Hepatocyte (in vitro differentiated cells): ENCODE results near the gene UBR7. TPM values are rescaled to one million over a fixed set of nuclear protein-coding genes. Genes with fewer than 3 reads are reported as not detected.

ENCODE experiments used
- DNase-seq: peaks from one replicate; pipeline ENCODE4 v3.0.0-alpha.2; 2016; ENCODE audit warnings: low spot score
- H2AFZ ChIP-seq: fragments of 200-600 bp; sonication (generic); 2 replicates; pipeline ENCODE4 v1.6.0; 2016; ENCODE audit warnings: antibody characterized with exemption, mild to moderate bottlenecking
- H3K27ac ChIP-seq: fragments of 200-600 bp; sonication (generic); 2 replicates; pipeline ENCODE4 v1.5.1; 2016; ENCODE audit warnings: mild to moderate bottlenecking
- H3K27me3 ChIP-seq: fragments of 200-600 bp; sonication (generic); 2 replicates; pipeline ENCODE4 v1.6.1; 2016
- H3K36me3 ChIP-seq: fragments of 200-600 bp; sonication (generic); replicated peaks from 2 replicates; pipeline ENCODE4 v1.5.1; 2016; ENCODE audit warnings: low read depth; ENCODE audit not compliant: insufficient read depth
- H3K4me1 ChIP-seq: fragments of 200-600 bp; sonication (generic); 2 replicates; pipeline ENCODE4 v1.5.1; 2016; ENCODE audit warnings: mild to moderate bottlenecking, moderate library complexity; ENCODE audit not compliant: insufficient read depth
- H3K4me2 ChIP-seq: fragments of 200-600 bp; sonication (generic); 2 replicates; pipeline ENCODE4 v1.6.0; 2016
- H3K4me3 ChIP-seq: fragments of 200-600 bp; sonication (generic); 2 replicates; pipeline ENCODE4 v1.5.1; 2016; ENCODE audit warnings: mild to moderate bottlenecking
- H3K79me2 ChIP-seq: fragments of 200-600 bp; sonication (generic); 2 replicates; pipeline ENCODE4 v1.6.0; 2017; ENCODE audit warnings: mild to moderate bottlenecking
- H3K9me2 ChIP-seq: fragments of 200-600 bp; sonication (generic); replicated peaks from 2 replicates; pipeline ENCODE4 v1.6.0; 2017; ENCODE audit warnings: mild to moderate bottlenecking; ENCODE audit not compliant: insufficient read depth
- H3K9me3 ChIP-seq: fragments of 200-600 bp; sonication (generic); 2 replicates; pipeline ENCODE4 v1.5.1; 2016; ENCODE audit warnings: low read depth, mild to moderate bottlenecking
- H4K20me1 ChIP-seq: fragments of 200-600 bp; sonication (generic); 2 replicates; pipeline ENCODE4 v1.6.0; 2016; ENCODE audit warnings: mild to moderate bottlenecking; ENCODE audit not compliant: insufficient read depth, poor library complexity, severe bottlenecking
- EZH2 ChIP-seq: fragments of 200-600 bp; sonication (generic); IDR thresholded peaks from 2 replicates; pipeline ENCODE4 v1.6.1; 2016; ENCODE audit warnings: antibody characterized with exemption, mild to moderate bottlenecking, borderline replicate concordance
- EZH2phosphoT487 ChIP-seq: fragments of 200-600 bp; sonication (generic); IDR thresholded peaks from one replicate; pipeline ENCODE4 v1.6.1; 2018; ENCODE audit warnings: antibody characterized with exemption, mild to moderate bottlenecking, low read depth, moderate library complexity; ENCODE audit not compliant: unreplicated experiment, severe bottlenecking
- WGBS: methylation state at CpG from one replicate; pipeline ENCODE4 v1.1.6; 2016; ENCODE audit warnings: low lambda C conversion rate; ENCODE audit errors: missing lambda C conversion rate; 5-methylcytosine and 5-hydroxymethylcytosine counted together
- polyA plus RNA-seq: library from polyadenylated mRNA; unstranded; fragments of >200 nt; fragmentation: Nextera tagmentation; extraction: Ambion mirVana; gene quantifications from 2 replicates; pipeline ENCODE4 v1.2.1, GENCODE V29; 2016
- total RNA-seq: library from RNA; depleted of rRNA; stranded (reverse); fragments of >200 nt; gene quantifications from 2 replicates; pipeline ENCODE4 v1.2.3, GENCODE V29; 2014
- TF ChIP-seq, protein P1 (sequence below): fragments of 200-600 bp; sonication (generic); IDR thresholded peaks from 2 replicates; pipeline ENCODE4 v1.5.1; 2016; ENCODE audit warnings: antibody characterized with exemption, mild to moderate bottlenecking; ENCODE audit not compliant: poor library complexity

Gene UBR7
- total and polyA plus RNA-seq, 2 experiments from 2014 or later = 13.1 to 16.3 TPM

DNA sequence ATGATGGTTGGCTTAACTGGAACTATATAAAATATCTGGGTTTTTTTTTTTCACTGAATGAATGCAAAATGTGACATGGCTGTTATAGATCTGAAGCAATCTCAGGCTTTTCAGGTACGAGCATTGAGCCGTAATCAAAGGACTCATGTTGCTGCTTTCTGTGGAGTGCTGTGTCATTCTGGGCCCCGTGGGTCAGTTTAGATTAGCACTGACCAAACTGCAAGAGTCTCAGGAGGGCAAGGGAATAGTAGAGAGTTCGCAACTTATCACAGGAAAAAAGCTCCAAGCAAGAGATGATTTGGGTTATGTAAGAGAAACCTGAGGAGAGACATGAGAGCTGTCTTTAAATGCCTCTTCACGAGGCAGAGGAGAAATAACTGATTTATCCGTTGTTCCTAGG lies 59.1 kb downstream of the UBR7 start:
- DNase-seq = no peak
- H2AFZ ChIP-seq = no peak overlapping the region
- no peak overlapping the region for H3K4me2 ChIP-seq
- no peaks in the 10 kb centered on the region for H3K9me3 ChIP-seq
- no peaks in the 10 kb centered on the region for H3K27me3 ChIP-seq
- peaks cover 33% of the 10 kb centered on the region for H3K79me2 ChIP-seq
- peaks cover 4% of the 10 kb centered on the region for H4K20me1 ChIP-seq
- no peak overlapping the region for H3K27ac ChIP-seq
- WGBS = 83% methylated on average over 6 of the region's 6 CpGs
- H3K4me1 ChIP-seq = peaks cover 8% of the 10 kb centered on the region
- H3K9me2 ChIP-seq = no peaks in the 10 kb centered on the region
- no peaks in the 10 kb centered on the region for H3K36me3 ChIP-seq
- no peak overlapping the region for H3K4me3 ChIP-seq
- TF ChIP-seq, protein P1, sequence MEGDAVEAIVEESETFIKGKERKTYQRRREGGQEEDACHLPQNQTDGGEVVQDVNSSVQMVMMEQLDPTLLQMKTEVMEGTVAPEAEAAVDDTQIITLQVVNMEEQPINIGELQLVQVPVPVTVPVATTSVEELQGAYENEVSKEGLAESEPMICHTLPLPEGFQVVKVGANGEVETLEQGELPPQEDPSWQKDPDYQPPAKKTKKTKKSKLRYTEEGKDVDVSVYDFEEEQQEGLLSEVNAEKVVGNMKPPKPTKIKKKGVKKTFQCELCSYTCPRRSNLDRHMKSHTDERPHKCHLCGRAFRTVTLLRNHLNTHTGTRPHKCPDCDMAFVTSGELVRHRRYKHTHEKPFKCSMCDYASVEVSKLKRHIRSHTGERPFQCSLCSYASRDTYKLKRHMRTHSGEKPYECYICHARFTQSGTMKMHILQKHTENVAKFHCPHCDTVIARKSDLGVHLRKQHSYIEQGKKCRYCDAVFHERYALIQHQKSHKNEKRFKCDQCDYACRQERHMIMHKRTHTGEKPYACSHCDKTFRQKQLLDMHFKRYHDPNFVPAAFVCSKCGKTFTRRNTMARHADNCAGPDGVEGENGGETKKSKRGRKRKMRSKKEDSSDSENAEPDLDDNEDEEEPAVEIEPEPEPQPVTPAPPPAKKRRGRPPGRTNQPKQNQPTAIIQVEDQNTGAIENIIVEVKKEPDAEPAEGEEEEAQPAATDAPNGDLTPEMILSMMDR = no peak
- TF ChIP-seq EZH2phosphoT487 = no peak
- TF ChIP-seq EZH2 = no peak

DNA sequence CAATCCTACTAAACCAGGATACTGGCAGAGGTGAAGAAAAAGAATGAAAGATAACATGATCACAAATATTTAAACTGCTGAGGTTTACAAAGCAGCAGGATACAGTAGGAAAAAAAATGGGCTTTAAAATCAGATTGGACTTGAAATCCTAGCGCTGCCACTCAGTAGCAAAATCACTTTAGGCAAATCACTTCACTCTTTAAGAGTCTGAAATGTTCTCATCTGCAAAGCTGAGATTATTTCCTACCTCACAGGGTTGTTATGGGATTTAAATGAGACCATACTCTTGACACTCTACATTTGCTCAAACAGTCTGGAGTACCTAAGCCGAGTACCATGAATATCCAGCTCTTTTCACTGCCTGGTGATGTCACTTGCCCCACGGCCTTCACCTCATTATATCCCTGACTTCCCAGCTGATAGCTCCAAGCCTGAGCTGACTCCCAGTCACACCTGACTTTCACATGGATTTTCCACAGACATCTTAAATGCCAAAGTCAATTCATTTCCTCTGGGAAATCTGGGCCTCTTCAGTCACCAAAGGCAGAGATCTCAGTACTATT lies 60.2 kb downstream of the UBR7 start:
- no peak overlapping the region for H2AFZ ChIP-seq
- H3K4me2 ChIP-seq = no peak overlapping the region
- peaks cover 33% of the 10 kb centered on the region for H3K79me2 ChIP-seq
- no peak for DNase-seq
- H3K4me3 ChIP-seq = no peak overlapping the region
- no peaks in the 10 kb centered on the region for H3K9me2 ChIP-seq
- H3K36me3 ChIP-seq = no peaks in the 10 kb centered on the region
- no peak for TF ChIP-seq EZH2phosphoT487
- no peak for TF ChIP-seq EZH2
- TF ChIP-seq, protein P1 = no peak
- peaks cover 8% of the 10 kb centered on the region for H3K4me1 ChIP-seq
- H4K20me1 ChIP-seq = peaks cover 4% of the 10 kb centered on the region
- no peaks in the 10 kb centered on the region for H3K9me3 ChIP-seq
- no peaks in the 10 kb centered on the region for H3K27me3 ChIP-seq
- H3K27ac ChIP-seq = no peak overlapping the region
- 71% methylated on average over 3 of the region's 3 CpGs for WGBS

DNA sequence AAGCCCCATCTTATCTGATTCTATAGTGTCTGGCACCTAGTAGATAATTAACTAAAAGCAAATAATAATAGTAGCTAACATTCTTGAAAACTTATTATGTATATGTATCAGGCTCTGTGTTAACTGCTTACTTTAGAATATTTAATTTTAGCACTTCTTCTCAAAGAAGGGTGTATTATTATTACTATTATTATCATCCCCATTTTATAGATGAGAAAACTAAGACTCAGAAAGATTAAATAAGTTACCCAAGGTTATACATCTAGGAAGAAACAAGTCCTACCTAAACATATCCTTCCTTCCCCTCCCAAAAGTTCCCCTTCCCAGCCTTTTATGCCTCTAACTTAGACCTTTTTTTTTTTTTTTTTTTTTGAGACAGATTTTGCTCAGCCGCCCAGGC lies 61.4 kb downstream of the UBR7 start:
- H3K27ac ChIP-seq = no peak overlapping the region
- peaks cover 8% of the 10 kb centered on the region for H3K4me1 ChIP-seq
- DNase-seq = no peak
- no peaks in the 10 kb centered on the region for H3K36me3 ChIP-seq
- no peak overlapping the region for H3K4me3 ChIP-seq
- no peaks in the 10 kb centered on the region for H3K27me3 ChIP-seq
- no peak overlapping the region for H3K4me2 ChIP-seq
- H4K20me1 ChIP-seq = peaks cover 4% of the 10 kb centered on the region
- 100% methylated on average over 1 of the region's 1 CpG for WGBS
- H3K9me2 ChIP-seq = no peaks in the 10 kb centered on the region
- no peak for TF ChIP-seq EZH2phosphoT487
- peaks cover 33% of the 10 kb centered on the region for H3K79me2 ChIP-seq
- H2AFZ ChIP-seq = no peak overlapping the region
- H3K9me3 ChIP-seq = no peaks in the 10 kb centered on the region

DNA sequence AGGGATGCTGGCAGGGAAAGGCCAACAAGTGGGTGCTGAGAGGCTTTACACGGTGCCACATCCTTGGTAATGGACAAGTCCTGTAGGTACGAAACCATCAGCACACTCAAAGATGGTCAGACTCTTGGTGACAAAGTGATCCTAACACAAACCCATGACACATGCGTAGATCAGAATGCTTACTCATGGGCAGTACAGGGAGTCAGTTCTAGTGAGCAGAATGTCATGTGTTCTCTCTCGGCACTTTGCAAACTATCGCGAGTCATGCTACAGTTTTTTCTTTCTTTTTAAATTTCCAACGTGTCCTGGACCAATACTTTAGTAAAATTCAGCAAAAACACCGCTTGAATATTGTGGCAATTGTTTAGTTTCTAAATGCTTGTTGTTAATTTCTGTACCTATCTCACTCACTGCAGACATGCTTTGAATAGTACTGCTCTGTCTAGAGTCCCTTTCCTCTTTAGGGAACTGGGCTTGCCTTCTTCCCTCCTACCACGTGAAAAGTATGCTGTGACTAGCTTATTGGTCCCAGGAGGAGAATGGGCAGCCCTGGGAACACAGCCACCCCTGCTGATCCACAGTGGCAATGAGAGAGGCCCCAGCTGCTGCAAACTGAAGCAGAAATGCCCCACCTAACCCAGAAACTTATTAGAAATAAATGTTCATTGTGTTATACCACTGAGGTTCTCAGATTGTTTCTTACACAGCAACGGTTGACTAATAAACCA lies 62.4 kb downstream of the UBR7 start:
- no peak for TF ChIP-seq EZH2phosphoT487
- TF ChIP-seq, protein P1 = no peak
- no peak for TF ChIP-seq EZH2

More for the DNA sequence above, 62.4 kb downstream of the UBR7 start:
- H3K27ac ChIP-seq = peak overlapping the region; percentile 34
- no peak for DNase-seq
- no peaks in the 10 kb centered on the region for H3K36me3 ChIP-seq
- no peak overlapping the region for H2AFZ ChIP-seq
- no peaks in the 10 kb centered on the region for H3K9me3 ChIP-seq
- no peak overlapping the region for H3K4me3 ChIP-seq
- 87% methylated on average over 10 of the region's 10 CpGs for WGBS
- H4K20me1 ChIP-seq = peaks cover 4% of the 10 kb centered on the region
- peaks cover 26% of the 10 kb centered on the region for H3K79me2 ChIP-seq
- H3K27me3 ChIP-seq = no peaks in the 10 kb centered on the region
- H3K4me2 ChIP-seq = no peak overlapping the region
- peaks cover 8% of the 10 kb centered on the region for H3K4me1 ChIP-seq
- no peaks in the 10 kb centered on the region for H3K9me2 ChIP-seq
